GM19395 (cell line): ENCODE measurements around the gene PPL.

Experiments
- ATAC-seq: cut with Tn5 transposase; IDR thresholded peaks from one replicate; pipeline ENCODE4 v1.9.1; 2021; ENCODE audit warnings: mild to moderate bottlenecking, moderate library complexity; ENCODE audit not compliant: unreplicated experiment

Gene PPL

GRCh38 chr16:4870138-4870671 lies 66.7 kb downstream of the PPL start:
- ATAC-seq, result no peak

- no peak for ATAC-seq
These were observed 67.7 kb downstream of the PPL start for GRCh38 chr16:4869147-4869805.

- no peak for ATAC-seq
These were observed 68.4 kb downstream of the PPL start for GRCh38 chr16:4868535-4868934.

GRCh38 chr16:4868026-4868425 lies 68.9 kb downstream of the PPL start:
- peak; percentile 76 for ATAC-seq

- no peak for ATAC-seq
These were observed 70.4 kb downstream of the PPL start for GRCh38 chr16:4866586-4866985.

- ATAC-seq, result no peak
These were observed 71.6 kb downstream of the PPL start for GRCh38 chr16:4865231-4865860.

GRCh38 chr16:4864728-4865127 lies 72.2 kb downstream of the PPL start:
- no peak for ATAC-seq

- no peak for ATAC-seq
These were observed 74.3 kb downstream of the PPL start for GRCh38 chr16:4862639-4863038.

GRCh38 chr16:4860727-4861342 lies 76.1 kb downstream of the PPL start:
- no peak for ATAC-seq

- ATAC-seq, result no peak
These were observed 77.1 kb downstream of the PPL start for GRCh38 chr16:4859900-4860255.

- no peak for ATAC-seq
These were observed 77.6 kb downstream of the PPL start for GRCh38 chr16:4859190-4859899.

GRCh38 chr16:4855804-4856203 lies 81.1 kb downstream of the PPL start:
- no peak for ATAC-seq

- no peak for ATAC-seq
These were observed 81.6 kb downstream of the PPL start for GRCh38 chr16:4855371-4855770.

- ATAC-seq, result no peak
These were observed 84.6 kb downstream of the PPL start for GRCh38 chr16:4852221-4852872.

GRCh38 chr16:4850211-4850610 lies 86.7 kb downstream of the PPL start:
- ATAC-seq, result no peak

GRCh38 chr16:4847774-4848587 lies 89.0 kb downstream of the PPL start:
- ATAC-seq, result peak; percentile 23

GRCh38 chr16:4846901-4847773 lies 89.8 kb downstream of the PPL start, which contains the start of the genes GLYR1 and UBN1:
TSS of gene GLYR1 (minus strand) at chr16:4847288. CDS start at chr16:4847265, 23 bp downstream.
TSS of gene UBN1 (plus strand) at chr16:4847481. CDS start at chr16:4852918, 5,437 bp downstream.
- ATAC-seq, result peak; percentile 82

- peak; percentile 32 for ATAC-seq
These were observed 90.4 kb downstream of the PPL start for GRCh38 chr16:4846503-4846900.

GRCh38 chr16:4840984-4841383 lies 96.0 kb downstream of the PPL start:
- ATAC-seq, result no peak
